ENCODE measurements around the gene CORO7. TPM values are rescaled to one million over a fixed set of nuclear protein-coding genes. Genes with fewer than 3 reads are reported as not detected.

The CORO7 gene
- total and polyA plus RNA-seq, 9 of the 15 experiments (the other 6 are each of a cell fraction or from before 2014, with no cell fraction given) = 0.45 to 77.2 (median 18.7) TPM

DNA sequence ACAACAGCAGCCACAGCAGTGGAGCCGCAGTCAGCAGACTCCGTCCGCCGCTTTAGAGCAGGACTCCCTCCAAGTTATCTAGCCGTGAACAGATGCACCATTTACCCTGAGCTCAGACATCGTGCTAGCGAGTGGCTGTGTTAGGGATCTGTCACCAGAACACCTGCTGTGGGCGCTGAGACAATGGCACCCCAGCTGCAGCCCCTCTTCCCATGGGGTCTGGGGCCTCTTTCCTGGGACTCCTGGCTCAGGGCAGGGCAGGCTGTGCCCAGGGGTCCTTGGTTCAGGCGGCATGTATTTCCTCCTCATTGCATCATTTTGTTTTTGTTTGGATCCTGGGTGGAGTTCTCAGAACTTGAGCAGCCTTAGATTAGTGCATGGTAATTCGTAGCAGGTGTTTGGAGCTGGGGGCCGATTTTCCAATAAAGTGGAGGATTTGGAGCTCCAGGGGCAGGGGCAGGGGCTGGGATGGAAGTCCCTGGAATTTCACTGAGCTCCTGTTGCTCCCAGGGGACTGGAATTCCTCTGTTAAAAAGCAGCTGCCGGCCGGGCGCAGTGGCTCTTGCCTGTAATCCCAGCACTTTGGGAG is 34.6 kb upstream of the CORO7 start (continued):
- TF ChIP-seq FOXA1 (IDR thresholded peaks at IDR 0.05; ENCODE audit: borderline replicate concordance) = no peak
- TF ChIP-seq ARHGAP35 (IDR thresholded peaks at IDR 0.05; ENCODE audit: partially characterized antibody) = no peak
- TF ChIP-seq CBFA2T3 (IDR thresholded peaks at IDR 0.05) = no peak
- peak; percentile 85 for TF ChIP-seq ZNF592 (IDR thresholded peaks at IDR 0.05)
- TF ChIP-seq NEUROD1 (IDR thresholded peaks at IDR 0.05; ENCODE audit: borderline replicate concordance, low read depth, low read length, partially characterized antibody) = no peak
- TF ChIP-seq CHCHD3 (CRISPR knock-in tag; IDR thresholded peaks at IDR 0.05) = no peak
- TF ChIP-seq HES1 (IDR thresholded peaks at IDR 0.05; ENCODE audit: low read depth) = no peak
- no peak for TF ChIP-seq NFATC3 (IDR thresholded peaks at IDR 0.05)
- TF ChIP-seq TEAD1 (CRISPR knock-in tag; IDR thresholded peaks at IDR 0.05) = peak in 1 of 2 experiments; percentile 66; a peak in 2 of 4 replicates
- TF ChIP-seq TGIF2 (CRISPR knock-in tag; IDR thresholded peaks at IDR 0.05) = no peak
- TF ChIP-seq ZC3H8 (IDR thresholded peaks at IDR 0.05) = no peak
- peak; percentile 44; the same call in 1 of the 2 replicates for TF ChIP-seq SMARCA4 (IDR thresholded peaks at IDR 0.05)
- TF ChIP-seq ZNF639 (CRISPR knock-in tag; conservative IDR thresholded peaks at IDR 0.05 in 1 of 2, IDR thresholded peaks at IDR 0.05 in 1 of 2) = no peak
- TF ChIP-seq NR3C1 (CRISPR knock-in tag; IDR thresholded peaks at IDR 0.05) = no peak
- no peak for TF ChIP-seq TCF7 (IDR thresholded peaks at IDR 0.05; ENCODE audit: borderline replicate concordance)
- peak; percentile 98 for TF ChIP-seq ZNF589 (CRISPR knock-in tag; IDR thresholded peaks at IDR 0.05; ENCODE audit: low read depth)
- peak; percentile 91 for TF ChIP-seq HIVEP1 (CRISPR knock-in tag; IDR thresholded peaks at IDR 0.05)
- TF ChIP-seq, protein P1, sequence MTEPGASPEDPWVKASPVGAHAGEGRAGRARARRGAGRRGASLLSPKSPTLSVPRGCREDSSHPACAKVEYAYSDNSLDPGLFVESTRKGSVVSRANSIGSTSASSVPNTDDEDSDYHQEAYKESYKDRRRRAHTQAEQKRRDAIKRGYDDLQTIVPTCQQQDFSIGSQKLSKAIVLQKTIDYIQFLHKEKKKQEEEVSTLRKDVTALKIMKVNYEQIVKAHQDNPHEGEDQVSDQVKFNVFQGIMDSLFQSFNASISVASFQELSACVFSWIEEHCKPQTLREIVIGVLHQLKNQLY (CRISPR knock-in tag; conservative IDR thresholded peaks at IDR 0.05) = no peak
- TF ChIP-seq ZNF253 (CRISPR knock-in tag; conservative IDR thresholded peaks at IDR 0.05) = no peak
- no peak for TF ChIP-seq POLR2AphosphoS2 (IDR thresholded peaks at IDR 0.05; ENCODE audit: low read length)

All from K562 (cell line).